RWPE1 (cell line): ENCODE measurements around the gene CLSTN2.

ENCODE experiments used
- CTCF ChIA-PET: fragments of 350-600 bp; sonication (Branson Sonifier 250); formaldehyde crosslinking; extraction: SDS; loops from one replicate; lab custom pipeline; 2021; lab: Yijun Ruan, JAX
- POLR2A ChIA-PET: fragments of 400-600 bp; formaldehyde crosslinking; extraction: SDS; loops from one replicate; lab custom pipeline; 2020; ENCODE audit warnings: antibody characterized with exemption; ENCODE audit not compliant: low non-redundant PET; lab: Yijun Ruan, JAX
- DNase-seq: peaks from one replicate; pipeline ENCODE4 v3.0.0; 2012; ENCODE audit warnings: low spot score
- H3K27ac ChIP-seq: fragments of 450-650 bp; 2 replicates; pipeline ENCODE4 v1.5.1; 2017
- CTCF ChIP-seq: fragments of 450-650 bp; conservative IDR thresholded peaks from 2 replicates; pipeline ENCODE4 v1.5.1; 2017; ENCODE audit warnings: low read depth, mild to moderate bottlenecking

The CLSTN2 gene

GRCh38 chr3:140584549-140584948 is 649.6 kb downstream of the CLSTN2 start:
- no peak for DNase-seq
- H3K27ac ChIP-seq = no peak overlapping the region
- POLR2A ChIA-PET = no interaction called here
- CTCF ChIA-PET = no interaction called here
- no peak for TF ChIP-seq CTCF

- H3K27ac ChIP-seq = no peak overlapping the region
- DNase-seq = no peak
- ChIA-PET POLR2A (no interaction called here), CTCF (no interaction called here)
- TF ChIP-seq CTCF = no peak
Measured at GRCh38 chr3:140585828-140586227, 650.8 kb downstream of the CLSTN2 start.

GRCh38 chr3:140586311-140586710 is 651.3 kb downstream of the CLSTN2 start:
- POLR2A ChIA-PET = no interaction called here
- no peak overlapping the region for H3K27ac ChIP-seq
- CTCF ChIA-PET = no interaction called here
- DNase-seq = no peak
- TF ChIP-seq CTCF = no peak

- ChIA-PET POLR2A (no interaction called here), CTCF (no interaction called here)
- DNase-seq = no peak
Measured at GRCh38 chr3:140588558-140588957, 653.6 kb downstream of the CLSTN2 start.

GRCh38 chr3:140593766-140594165 is 658.8 kb downstream of the CLSTN2 start:
- CTCF ChIA-PET = no interaction called here
- no peak for TF ChIP-seq CTCF
- DNase-seq = no peak
- POLR2A ChIA-PET = interaction anchor here (0.6 kb wide), 1 partner anchor 1112 kb away, joined by 4 read pairs; no protein-coding TSS in a partner anchor
- no peak overlapping the region for H3K27ac ChIP-seq

More at GRCh38 chr3:140588558-140588957, 653.6 kb downstream of the CLSTN2 start:
- H3K27ac ChIP-seq = no peak overlapping the region
- TF ChIP-seq CTCF = no peak

GRCh38 chr3:140595295-140595694 is 660.3 kb downstream of the CLSTN2 start:
- DNase-seq = no peak
- ChIA-PET CTCF (no interaction called here), POLR2A (no interaction called here)
- no peak overlapping the region for H3K27ac ChIP-seq
- TF ChIP-seq CTCF = no peak
